ENCODE results near the gene TIGD1.

Gene TIGD1

GRCh38 chr2:232563580-232563979, 13.2 kb upstream of the TIGD1 start:
- no peak for TF ChIP-seq CTCF (IDR thresholded peaks at IDR 0.05; ENCODE audit: borderline replicate concordance, control extremely low read depth, extremely low read depth, insufficient read depth, missing control alignments)
- no peak for DNase-seq (ENCODE audit: low spot score)
- in situ Hi-C loops (cut with MboI; ENCODE audit: low sequenced_read_pairs, unreplicated experiment) = no loop called here

GRCh38 chr2:232562515-232563151, 12.3 kb upstream of the TIGD1 start:
- in situ Hi-C loops (cut with MboI; ENCODE audit: low sequenced_read_pairs, unreplicated experiment) = no loop called here
- no peak for DNase-seq (ENCODE audit: low spot score)
- TF ChIP-seq CTCF (IDR thresholded peaks at IDR 0.05; ENCODE audit: borderline replicate concordance, control extremely low read depth, extremely low read depth, insufficient read depth, missing control alignments) = no peak

GRCh38 chr2:232556426-232556825, 6.1 kb upstream of the TIGD1 start:
- DNase-seq (ENCODE audit: low spot score) = no peak
- in situ Hi-C loops (cut with MboI; ENCODE audit: low sequenced_read_pairs, unreplicated experiment) = no loop called here
- TF ChIP-seq CTCF (IDR thresholded peaks at IDR 0.05; ENCODE audit: borderline replicate concordance, control extremely low read depth, extremely low read depth, insufficient read depth, missing control alignments) = no peak

- DNase-seq (ENCODE audit: low spot score) = no peak
- TF ChIP-seq CTCF (IDR thresholded peaks at IDR 0.05; ENCODE audit: borderline replicate concordance, control extremely low read depth, extremely low read depth, insufficient read depth, missing control alignments) = no peak
- in situ Hi-C loops (cut with MboI; ENCODE audit: low sequenced_read_pairs, unreplicated experiment) = no loop called here
Measured at GRCh38 chr2:232551776-232552175, 1.4 kb upstream of the TIGD1 start.

GRCh38 chr2:232551250-232551638, 887 bp upstream of the TIGD1 start:
- in situ Hi-C loops (cut with MboI; ENCODE audit: low sequenced_read_pairs, unreplicated experiment) = no loop called here
- no peak for TF ChIP-seq CTCF (IDR thresholded peaks at IDR 0.05; ENCODE audit: borderline replicate concordance, control extremely low read depth, extremely low read depth, insufficient read depth, missing control alignments)
- DNase-seq (ENCODE audit: low spot score) = peak; percentile 32

GRCh38 chr2:232549655-232550353, 553 bp downstream of the TIGD1 start:
- DNase-seq (ENCODE audit: low spot score) = no peak
- in situ Hi-C loops (cut with MboI; ENCODE audit: low sequenced_read_pairs, unreplicated experiment) = no loop called here
- TF ChIP-seq CTCF (IDR thresholded peaks at IDR 0.05; ENCODE audit: borderline replicate concordance, control extremely low read depth, extremely low read depth, insufficient read depth, missing control alignments) = no peak

All from GM13976 (cell line).